RWPE2 (cell line): ENCODE measurements around the gene ADGRB2.

Experiments used
- ATAC-seq: fragments of 200-7000 bp; cut with Tn5 transposase; 3 replicates; pipeline ENCODE4 v1.9.1; 2021; ENCODE audit warnings: low read depth
- DNase-seq: peaks from one replicate; pipeline ENCODE4 v3.0.0-alpha.2; 2020; ENCODE audit warnings: low spot score
- H3K27ac ChIP-seq: fragments of 450-650 bp; 2 replicates; pipeline ENCODE4 v1.5.1; 2017; ENCODE audit warnings: mild to moderate bottlenecking; ENCODE audit not compliant: poor library complexity, severe bottlenecking
- H3K27me3 ChIP-seq: fragments of 250-450 bp; sonication (Bioruptor Pico); 2 replicates; pipeline ENCODE4 v1.5.1; 2021; ENCODE audit warnings: mild to moderate bottlenecking, moderate library complexity; ENCODE audit not compliant: insufficient read depth, poor library complexity, severe bottlenecking
- H3K36me3 ChIP-seq: fragments of 250-450 bp; sonication (Bioruptor Pico); 2 replicates; pipeline ENCODE4 v1.5.1; 2020; ENCODE audit warnings: low read depth, mild to moderate bottlenecking, moderate library complexity
- H3K4me1 ChIP-seq: fragments of 250-450 bp; sonication (Bioruptor Pico); 2 replicates; pipeline ENCODE4 v1.5.1; 2021; ENCODE audit warnings: mild to moderate bottlenecking, moderate library complexity; ENCODE audit not compliant: insufficient read depth, poor library complexity, severe bottlenecking
- H3K4me3 ChIP-seq: fragments of 250-450 bp; sonication (Bioruptor Pico); 2 replicates; pipeline ENCODE4 v1.5.1; 2021; ENCODE audit warnings: mild to moderate bottlenecking, moderate library complexity; ENCODE audit not compliant: severe bottlenecking
- H3K9me3 ChIP-seq: fragments of 250-450 bp; sonication (Bioruptor Pico); 2 replicates; pipeline ENCODE4 v1.5.1; 2021; ENCODE audit warnings: mild to moderate bottlenecking, moderate library complexity; ENCODE audit not compliant: severe bottlenecking
- CTCF ChIP-seq: fragments of 450-650 bp; IDR thresholded peaks from one replicate; pipeline ENCODE4 v1.5.1; 2017; ENCODE audit warnings: mild to moderate bottlenecking, moderate library complexity; ENCODE audit not compliant: poor library complexity, severe bottlenecking

ADGRB2 gene

GRCh38 chr1:31776032-31776431 is 11.9 kb upstream of the ADGRB2 start:
- ATAC-seq = no peak
- H3K9me3 ChIP-seq = no peaks in the 10 kb centered on the region
- no peak for DNase-seq
- H3K27me3 ChIP-seq = peaks cover 21% of the 10 kb centered on the region
- TF ChIP-seq CTCF = no peak
- no peaks in the 10 kb centered on the region for H3K36me3 ChIP-seq
- H3K4me1 ChIP-seq = no peaks in the 10 kb centered on the region
- H3K27ac ChIP-seq = no peak overlapping the region
- no peak overlapping the region for H3K4me3 ChIP-seq

GRCh38 chr1:31775210-31775999 is 11.3 kb upstream of the ADGRB2 start:
- ATAC-seq (no peak), DNase-seq (no peak)
- no peak for TF ChIP-seq CTCF
- Histone ChIP-seq H3K27ac (no peak overlapping the region), H3K9me3 (no peaks in the 10 kb centered on the region), H3K36me3 (no peaks in the 10 kb centered on the region), H3K4me1 (no peaks in the 10 kb centered on the region), H3K27me3 (peaks cover 21% of the 10 kb centered on the region), H3K4me3 (no peak overlapping the region)

- Histone ChIP-seq H3K27me3 (peaks cover 21% of the 10 kb centered on the region), H3K36me3 (no peaks in the 10 kb centered on the region), H3K4me3 (no peak overlapping the region), H3K9me3 (no peaks in the 10 kb centered on the region), H3K27ac (no peak overlapping the region), H3K4me1 (no peaks in the 10 kb centered on the region)
- ATAC-seq = no peak
- no peak for DNase-seq
- TF ChIP-seq CTCF = no peak
Observed at GRCh38 chr1:31774495-31774894, 10.4 kb upstream of the ADGRB2 start.

- TF ChIP-seq CTCF = no peak
- Histone ChIP-seq H3K4me1 (no peaks in the 10 kb centered on the region), H3K27ac (no peak overlapping the region), H3K27me3 (peaks cover 21% of the 10 kb centered on the region), H3K4me3 (no peak overlapping the region), H3K9me3 (no peaks in the 10 kb centered on the region), H3K36me3 (no peaks in the 10 kb centered on the region)
- ATAC-seq (no peak), DNase-seq (no peak)
Observed at GRCh38 chr1:31773861-31774260, 9.7 kb upstream of the ADGRB2 start.

GRCh38 chr1:31772669-31773248 is 8.6 kb upstream of the ADGRB2 start:
- DNase-seq (no peak), ATAC-seq (no peak; the same call in 2 of the 3 replicates)
- Histone ChIP-seq H3K9me3 (no peaks in the 10 kb centered on the region), H3K4me1 (no peaks in the 10 kb centered on the region), H3K27me3 (peaks cover 21% of the 10 kb centered on the region), H3K27ac (no peak overlapping the region), H3K4me3 (no peak overlapping the region), H3K36me3 (no peaks in the 10 kb centered on the region)
- no peak for TF ChIP-seq CTCF
